ENCODE data around the gene RUNX2. TPM values are rescaled to one million over a fixed set of nuclear protein-coding genes. Genes with fewer than 3 reads are reported as not detected.

Gene RUNX2
- total RNA-seq, 1 donor from 2014 or later, result 3.1 TPM

GRCh38 chr6:45494416-45495135 lies 166.4 kb downstream of the RUNX2 start:
- intact Hi-C loops (cut with DNase I), result no loop called here
- no peak for DNase-seq (ENCODE audit: low spot score)

DNA sequence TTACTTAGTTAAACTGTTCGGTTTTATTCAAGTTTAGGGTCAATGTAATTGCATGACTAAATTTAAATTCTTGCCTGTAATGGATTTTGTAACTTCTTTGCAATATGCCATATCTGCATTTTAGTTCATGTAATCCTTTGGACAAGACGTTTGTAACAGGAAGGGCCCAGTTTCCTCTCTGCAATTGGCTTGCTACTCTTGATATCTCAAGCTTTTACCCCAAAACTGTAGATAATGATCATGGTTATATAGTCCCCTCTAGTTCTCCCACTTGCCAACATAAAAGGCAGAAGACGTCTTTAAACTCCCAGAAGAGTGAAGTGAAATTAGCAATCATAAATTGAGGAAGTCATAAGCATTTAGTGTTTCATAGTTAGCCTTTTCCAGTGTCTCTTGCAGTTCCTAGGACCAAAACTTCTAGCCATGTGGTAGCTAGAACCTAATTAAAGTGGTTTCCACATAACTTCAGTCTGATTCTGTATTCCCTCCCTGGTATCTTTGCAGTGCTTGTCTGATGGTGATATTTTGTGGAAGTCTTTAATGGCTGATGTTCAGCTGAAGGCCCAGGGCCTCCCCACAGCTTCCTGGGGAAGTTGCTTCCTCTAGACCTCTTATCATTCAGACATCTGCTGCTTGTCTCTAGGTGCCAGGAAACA lies 167.4 kb downstream of the RUNX2 start:
- intact Hi-C loops (cut with DNase I), result no loop called here
- DNase-seq (ENCODE audit: low spot score), result no peak

DNA sequence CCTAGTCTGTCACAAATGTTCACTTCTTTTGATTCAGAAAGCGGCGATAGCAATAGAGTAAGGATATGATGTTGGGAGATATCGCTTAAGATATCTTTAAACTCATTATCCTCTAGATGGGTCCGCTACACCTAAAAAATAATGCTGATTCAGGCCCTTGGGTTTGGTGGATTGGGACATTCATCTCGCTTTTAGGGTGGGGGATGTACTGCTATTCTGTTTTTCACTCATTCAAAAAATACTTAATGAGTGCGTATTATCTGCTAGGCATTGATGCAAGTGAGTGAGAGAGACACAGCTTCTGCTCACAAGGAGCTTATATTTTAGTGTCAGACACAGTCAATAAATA lies 167.9 kb downstream of the RUNX2 start:
- DNase-seq (ENCODE audit: low spot score), result no peak
- intact Hi-C loops (cut with DNase I), result no loop called here

DNA sequence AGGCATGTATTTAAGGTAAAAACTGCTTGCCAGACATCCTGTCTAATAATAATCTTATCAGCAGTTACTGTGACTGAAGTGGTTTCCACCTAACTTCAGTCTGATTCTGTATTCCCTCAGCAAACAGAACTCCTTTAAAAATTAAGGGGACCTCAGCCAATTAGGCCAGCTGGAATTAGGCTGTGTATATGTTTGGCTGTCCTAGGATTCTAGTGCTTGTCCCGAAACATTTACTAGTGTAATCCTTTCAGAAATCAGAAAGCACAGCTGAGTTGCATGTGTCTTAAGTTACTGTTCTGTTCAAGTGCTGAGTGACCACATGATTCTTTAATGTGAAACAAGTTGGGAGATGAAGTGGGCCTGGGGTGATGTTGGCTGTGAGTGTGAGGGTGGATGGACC lies 170.5 kb downstream of the RUNX2 start:
- no peak for DNase-seq (ENCODE audit: low spot score)
- intact Hi-C loops (cut with DNase I), result no loop called here

- intact Hi-C loops (cut with DNase I), result no loop called here
Measured at GRCh38 chr6:45500924-45501816, 173.0 kb downstream of the RUNX2 start.

DNA sequence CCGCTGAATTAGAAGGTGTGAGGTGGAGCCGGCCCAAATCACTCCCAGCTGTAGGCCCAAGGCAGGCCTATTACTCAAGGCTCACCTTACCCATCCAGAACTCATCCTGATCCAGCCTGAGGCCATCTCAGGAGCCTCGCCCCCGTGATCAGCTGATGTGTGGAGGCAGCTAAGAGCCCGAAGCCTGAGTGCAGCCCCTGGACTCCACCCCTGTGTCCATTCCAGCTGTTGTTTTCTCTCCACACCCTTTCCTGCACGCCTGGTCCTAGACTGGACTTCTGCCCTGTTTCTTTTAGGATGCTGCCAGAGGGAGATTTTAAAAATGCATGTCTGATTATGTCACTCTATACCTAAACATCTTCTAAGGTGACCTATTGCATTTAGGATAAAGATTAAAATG lies 174.3 kb downstream of the RUNX2 start:
- intact Hi-C loops (cut with DNase I), result no loop called here
- no peak for DNase-seq (ENCODE audit: low spot score)

More at GRCh38 chr6:45500924-45501816, 173.0 kb downstream of the RUNX2 start:
- no peak for DNase-seq (ENCODE audit: low spot score)

GRCh38 chr6:45504947-45505346 lies 176.8 kb downstream of the RUNX2 start:
- DNase-seq (ENCODE audit: low spot score), result no peak
- intact Hi-C loops (cut with DNase I), result no loop called here

GRCh38 chr6:45505470-45505869 lies 177.3 kb downstream of the RUNX2 start:
- DNase-seq (ENCODE audit: low spot score), result no peak
- intact Hi-C loops (cut with DNase I), result no loop called here

DNA sequence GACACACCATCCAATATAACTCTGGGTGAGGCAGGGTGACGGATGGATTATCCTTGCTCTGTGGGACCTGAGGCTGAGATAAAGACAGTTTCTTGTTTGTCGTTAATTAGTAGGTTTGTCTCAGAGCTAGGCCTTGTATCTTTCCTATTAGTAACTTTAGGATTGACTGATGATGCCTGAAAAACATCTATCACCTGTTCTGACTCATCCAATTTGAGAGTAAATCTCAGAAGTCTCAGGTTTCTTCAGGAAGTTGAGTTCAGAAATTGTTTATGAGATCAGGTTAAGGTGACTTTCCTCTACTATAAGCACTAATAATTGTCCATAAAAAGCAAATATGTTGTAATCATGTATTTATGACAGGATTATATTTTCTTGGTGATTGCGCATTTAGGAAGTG lies 179.1 kb downstream of the RUNX2 start:
- intact Hi-C loops (cut with DNase I), result no loop called here
- DNase-seq (ENCODE audit: low spot score), result no peak

- intact Hi-C loops (cut with DNase I), result no loop called here
Measured at GRCh38 chr6:45509426-45509825, 181.3 kb downstream of the RUNX2 start.

DNA sequence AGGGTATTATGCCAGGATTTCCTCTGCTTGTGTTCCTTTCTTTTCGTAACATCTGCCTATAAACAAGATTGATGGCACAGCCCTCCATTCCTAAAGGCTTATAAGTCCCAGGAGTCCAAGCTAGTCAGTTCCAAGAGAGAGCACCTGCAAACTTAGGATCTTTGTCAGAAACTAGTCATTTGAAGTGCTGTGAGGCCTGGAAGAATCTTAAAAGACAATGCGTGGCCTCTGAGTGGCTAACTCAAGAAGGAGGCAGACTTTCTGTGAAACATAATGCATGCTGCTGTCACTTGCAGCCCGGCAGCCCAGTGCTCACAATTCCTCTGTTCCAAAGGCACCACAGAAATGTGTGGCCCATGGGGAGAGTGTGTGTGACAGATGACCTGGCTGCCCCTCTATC lies 184.6 kb downstream of the RUNX2 start:
- intact Hi-C loops (cut with DNase I), result no loop called here
- DNase-seq (ENCODE audit: low spot score), result no peak

More at GRCh38 chr6:45509426-45509825, 181.3 kb downstream of the RUNX2 start:
- DNase-seq (ENCODE audit: low spot score), result no peak

DNA sequence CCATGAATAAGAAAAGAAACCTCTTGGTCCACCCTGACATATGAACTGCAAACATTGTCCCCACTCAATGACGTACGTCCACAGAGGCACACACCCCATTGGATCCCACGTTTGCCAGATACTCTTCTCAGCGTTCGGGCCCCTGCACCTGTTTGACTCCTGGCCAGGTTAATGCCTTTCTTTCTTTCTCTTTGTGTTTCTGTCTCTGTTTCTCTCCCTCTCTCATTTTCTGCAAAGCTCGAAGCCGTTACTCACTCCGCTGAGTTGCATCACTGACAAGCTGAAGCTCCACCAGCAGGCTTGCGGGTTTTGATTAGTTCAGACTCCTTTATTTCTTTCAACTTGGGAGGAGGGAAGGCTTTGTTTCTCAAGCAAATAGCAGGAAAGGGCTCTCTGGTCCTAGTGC lies 185.1 kb downstream of the RUNX2 start:
- intact Hi-C loops (cut with DNase I), result no loop called here
- DNase-seq (ENCODE audit: low spot score), result no peak

DNA sequence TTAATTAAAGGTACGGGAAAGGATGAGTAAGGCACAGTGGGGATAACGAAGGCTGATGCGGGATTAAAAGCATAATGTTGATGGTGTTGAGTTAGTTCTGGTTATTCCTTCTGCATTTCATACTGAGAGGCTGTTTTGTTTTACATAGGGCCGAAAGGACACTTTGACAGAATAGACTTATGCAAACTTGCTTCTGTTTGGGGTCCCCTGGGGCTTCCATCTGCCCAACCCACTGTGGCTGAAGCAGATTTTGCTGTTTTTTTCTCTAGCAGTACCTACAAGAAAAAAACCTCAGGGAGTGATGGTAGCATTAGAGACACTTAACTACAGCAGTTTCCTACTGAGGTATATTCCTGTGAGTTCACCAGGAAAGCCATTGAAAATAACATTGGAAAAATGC lies 185.7 kb downstream of the RUNX2 start:
- DNase-seq (ENCODE audit: low spot score), result no peak
- intact Hi-C loops (cut with DNase I), result no loop called here

DNA sequence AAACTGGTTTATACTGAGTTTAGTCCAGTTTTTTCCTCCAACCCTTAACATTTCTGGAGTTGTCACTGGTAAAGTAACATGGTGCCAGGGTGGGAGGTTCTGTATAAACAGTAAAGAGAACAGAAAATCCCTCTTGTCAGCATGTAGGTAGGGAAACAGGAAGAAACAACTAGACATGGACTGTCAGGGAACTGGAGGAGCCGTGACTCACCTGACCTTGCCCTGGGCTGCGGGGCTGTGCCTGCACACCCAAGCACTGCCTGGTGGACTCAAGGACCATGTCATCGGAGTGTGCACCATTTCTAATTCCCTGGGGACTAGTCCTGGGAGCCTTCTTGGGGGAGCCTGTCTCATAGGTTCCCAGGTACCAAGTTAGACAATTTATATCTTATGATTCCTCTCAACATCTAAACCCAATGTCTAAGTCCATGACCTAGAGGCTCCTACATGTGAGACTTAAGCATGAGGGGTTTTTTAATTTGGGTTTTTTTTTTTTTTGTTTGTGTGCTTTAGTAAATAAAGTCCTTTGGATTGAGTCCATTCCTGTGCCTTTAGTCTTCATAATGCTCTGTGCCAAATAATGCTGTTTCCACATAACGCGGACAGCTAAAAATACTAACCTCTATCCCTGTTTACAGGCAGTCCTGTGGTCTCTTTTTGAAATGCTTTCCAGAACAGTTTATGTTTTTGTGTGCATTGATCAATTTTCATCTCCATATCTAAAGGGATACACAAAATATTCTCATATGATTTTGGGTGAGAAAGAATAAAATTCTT lies 186.5 kb downstream of the RUNX2 start:
- no peak for DNase-seq (ENCODE audit: low spot score)
- intact Hi-C loops (cut with DNase I), result no loop called here

DNA sequence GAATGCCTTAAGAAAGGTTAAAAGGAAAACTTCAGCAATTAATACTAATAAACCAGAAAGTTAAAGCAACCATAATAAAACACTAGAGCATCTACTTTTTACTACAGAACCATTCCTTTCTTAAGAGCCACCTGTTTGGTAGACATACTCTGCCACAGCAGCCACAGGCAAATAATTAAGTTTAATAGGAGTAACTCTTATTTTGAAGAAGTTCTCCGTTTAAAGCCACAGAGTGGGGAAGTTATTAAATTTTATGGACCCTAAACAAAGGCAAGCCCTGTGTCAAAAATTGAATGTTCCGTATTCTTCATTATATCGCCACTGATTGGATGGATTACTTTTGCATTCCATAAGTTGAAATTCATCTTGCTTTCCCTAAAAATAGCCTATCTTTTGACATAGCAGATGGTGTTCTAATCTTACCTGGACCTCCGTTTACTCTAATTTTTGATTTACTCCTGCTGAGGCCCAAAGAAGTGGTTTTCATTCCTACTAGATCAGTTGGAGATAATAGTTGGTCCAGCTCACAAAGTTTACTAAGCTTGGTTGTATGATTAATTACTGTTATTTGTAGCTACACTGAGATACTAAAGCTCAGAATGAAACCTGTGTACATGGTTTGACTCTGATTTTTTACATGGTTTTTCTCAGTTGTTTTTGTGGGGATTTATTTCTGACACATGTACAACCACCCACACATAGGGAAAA lies 190.0 kb downstream of the RUNX2 start:
- intact Hi-C loops (cut with DNase I), result no loop called here
- no peak for DNase-seq (ENCODE audit: low spot score)

DNA sequence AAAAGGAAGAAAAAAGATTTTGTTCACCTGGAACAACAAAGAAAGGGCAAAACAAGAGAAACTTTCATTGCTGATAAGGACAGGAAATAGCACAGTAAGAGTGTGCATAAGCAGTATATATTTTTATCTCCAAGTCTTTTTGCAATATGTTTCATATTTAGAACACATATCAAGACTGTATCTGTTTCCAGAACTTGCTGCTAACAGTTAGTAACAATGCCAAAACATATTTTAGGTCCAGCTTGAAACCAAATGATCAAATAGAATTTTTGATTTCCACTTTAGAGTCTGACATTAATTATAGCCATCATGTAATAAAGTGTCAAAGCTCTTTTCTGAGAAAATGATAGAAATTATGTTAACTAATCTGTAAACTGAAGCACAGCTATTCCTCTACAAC lies 193.1 kb downstream of the RUNX2 start:
- intact Hi-C loops (cut with DNase I), result no loop called here
- no peak for DNase-seq (ENCODE audit: low spot score)

- intact Hi-C loops (cut with DNase I), result no loop called here
- DNase-seq (ENCODE audit: low spot score), result no peak
Measured at GRCh38 chr6:45522486-45522885, 194.4 kb downstream of the RUNX2 start.

DNA sequence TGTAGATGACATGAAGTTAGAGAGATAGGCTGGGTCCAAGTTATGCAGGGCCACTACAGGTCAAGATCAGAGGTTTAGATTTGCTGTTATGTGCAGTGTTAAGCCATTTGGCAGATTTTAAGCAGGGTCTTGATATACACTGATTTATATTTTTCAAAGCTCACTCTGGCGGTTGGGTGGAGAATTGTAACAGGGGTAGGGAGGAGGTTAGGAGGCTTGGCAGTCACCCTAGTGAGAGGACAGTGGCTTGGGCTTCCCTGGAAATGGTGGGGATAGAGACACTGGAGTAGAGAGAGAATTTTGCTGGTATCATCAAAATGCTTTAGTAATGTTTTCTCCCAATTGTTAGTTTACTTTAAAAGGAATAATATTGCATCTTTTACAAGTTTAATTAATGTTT lies 199.1 kb downstream of the RUNX2 start:
- intact Hi-C loops (cut with DNase I), result no loop called here
- DNase-seq (ENCODE audit: low spot score), result no peak

DNA sequence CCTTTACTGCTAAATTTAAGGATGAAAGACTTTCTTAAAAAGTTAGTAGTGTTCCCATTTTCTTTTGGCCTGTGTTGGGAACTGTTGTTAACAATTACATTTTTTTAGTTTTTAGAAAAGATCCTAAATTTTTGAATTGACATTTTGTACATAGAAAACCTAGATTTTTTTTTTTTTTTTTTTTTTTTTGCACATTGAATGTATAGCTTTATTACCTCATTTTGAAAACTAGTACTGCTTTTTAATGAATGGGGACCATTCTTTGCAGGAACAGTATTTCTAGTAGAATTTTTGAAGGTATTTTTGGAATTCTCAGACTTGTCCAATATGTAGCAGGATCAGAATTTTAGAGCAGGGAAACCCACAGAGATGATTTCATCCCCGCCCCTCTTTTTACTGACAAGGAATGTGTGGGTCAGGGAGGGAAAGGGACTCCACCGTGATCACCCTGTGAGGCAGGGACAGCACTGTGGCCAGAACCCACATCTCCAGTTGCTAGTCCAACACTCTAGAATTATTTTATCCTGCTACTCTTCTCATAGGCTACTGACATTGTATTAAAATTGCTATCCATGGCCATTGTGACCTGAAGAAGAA lies 204.0 kb downstream of the RUNX2 start:
- intact Hi-C loops (cut with DNase I), result no loop called here
- no peak for DNase-seq (ENCODE audit: low spot score)

Measured in cardiac septum (tissue), 1 donor.